GM18868 (cell line): ENCODE measurements around the gene SIRPA.

Experiments
- ATAC-seq: cut with Tn5 transposase; IDR thresholded peaks from one replicate; pipeline ENCODE4 v1.9.1; 2021; ENCODE audit warnings: mild to moderate bottlenecking, moderate library complexity; ENCODE audit not compliant: unreplicated experiment

Gene SIRPA

GRCh38 chr20:1973601-1974440 lies 78.6 kb downstream of the SIRPA start:
- no peak for ATAC-seq

DNA sequence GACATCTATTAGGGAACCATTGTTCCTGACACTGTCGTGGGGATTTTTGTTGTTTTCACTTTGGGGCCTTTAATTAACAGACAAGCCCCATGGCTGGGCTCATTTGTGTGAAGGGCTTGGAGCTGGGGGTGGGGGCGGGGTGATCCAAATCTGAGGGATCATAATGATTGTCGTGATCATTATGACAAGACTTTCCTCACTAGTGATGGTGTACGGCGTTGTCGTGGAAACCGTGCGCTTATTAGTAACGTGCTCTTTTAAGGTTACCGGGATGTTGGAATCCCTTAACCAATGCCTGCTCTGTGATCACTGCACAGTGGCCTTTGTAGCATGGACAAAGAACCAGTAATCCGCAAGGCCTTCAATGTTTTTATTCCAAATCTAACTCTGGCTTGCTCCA lies 80.1 kb downstream of the SIRPA start:
- no peak for ATAC-seq

DNA sequence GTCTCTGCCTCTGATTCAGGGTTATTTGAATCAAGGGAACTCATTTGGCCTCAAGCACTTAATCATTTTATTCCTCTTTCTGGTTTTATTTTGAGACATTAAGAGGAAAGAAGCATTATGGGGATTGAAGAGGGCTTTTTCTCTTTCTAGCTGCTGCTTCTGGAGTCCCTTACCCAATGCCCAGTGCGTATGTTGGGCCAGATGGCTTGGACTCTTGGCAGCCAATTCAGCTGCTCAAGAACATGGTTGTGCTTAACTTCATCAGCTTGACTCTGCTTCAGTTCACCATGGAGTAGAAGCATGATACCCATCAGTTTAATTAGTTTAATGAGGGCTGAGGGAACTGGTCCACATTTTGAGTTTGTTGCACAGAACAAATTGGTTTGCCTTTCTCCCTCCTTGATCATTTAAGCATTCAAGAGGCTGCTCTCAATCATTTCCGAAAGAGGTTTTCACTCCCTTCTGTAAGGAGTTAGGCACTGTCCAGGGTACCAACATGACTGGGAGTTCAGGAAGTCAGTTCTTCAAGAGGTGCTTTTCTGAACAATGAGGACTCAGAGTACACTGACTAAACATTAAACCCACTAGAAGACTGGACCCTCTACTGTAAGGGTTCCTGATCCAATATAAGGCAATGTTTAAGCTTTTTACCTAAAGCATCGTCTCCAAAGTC lies 84.0 kb downstream of the SIRPA start:
- ATAC-seq: no peak

DNA sequence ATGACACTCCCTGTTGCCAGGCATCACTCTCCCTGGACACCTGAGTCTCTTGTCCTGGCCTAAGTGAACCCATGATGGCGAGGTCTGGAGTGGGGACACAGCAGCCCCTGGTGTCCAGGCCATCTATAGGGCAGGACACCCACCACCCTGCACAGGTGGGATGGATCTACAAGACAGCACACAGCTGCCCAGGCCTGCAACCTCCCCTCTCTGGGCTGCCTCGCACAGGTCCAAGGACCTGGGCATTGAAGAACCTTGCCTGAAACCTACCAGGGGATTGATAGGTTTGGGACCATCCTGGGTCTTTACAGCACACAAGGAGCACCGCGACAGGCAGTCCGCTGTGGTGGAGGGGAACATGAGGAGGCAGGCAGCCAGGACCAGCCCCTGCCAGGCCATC lies 87.5 kb downstream of the SIRPA start:
- no peak for ATAC-seq

- no peak for ATAC-seq
Measured at GRCh38 chr20:1983301-1983700, 88.1 kb downstream of the SIRPA start.

- no peak for ATAC-seq
Measured at GRCh38 chr20:1987826-1988225, 92.6 kb downstream of the SIRPA start.
